ENCODE results near the gene ELAC2.

DNA sequence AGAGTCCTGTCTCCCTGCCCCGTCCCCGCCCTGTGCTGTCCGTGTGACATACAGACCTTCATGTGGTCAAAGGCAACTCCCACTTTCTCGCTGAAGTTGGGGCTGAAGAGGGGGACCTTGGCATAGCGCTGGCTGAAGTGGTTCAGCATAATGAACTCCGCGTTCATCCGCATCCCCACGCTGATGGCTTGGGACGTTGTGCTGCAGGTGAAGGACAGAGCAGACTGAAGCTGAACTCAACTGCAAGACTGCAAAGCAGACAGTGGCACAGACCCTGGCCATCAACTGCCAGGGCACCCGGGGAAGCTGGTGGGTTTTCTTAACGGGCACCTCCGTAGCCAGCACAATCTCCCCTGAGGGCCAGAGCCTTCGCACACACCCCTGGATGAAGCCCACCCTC, 24.2 kb downstream of the ELAC2 start:
- TF ChIP-seq EP300 (conservative IDR thresholded peaks at IDR 0.05; ENCODE audit: poor library complexity, severe bottlenecking), result no peak
- TF ChIP-seq, protein P1, sequence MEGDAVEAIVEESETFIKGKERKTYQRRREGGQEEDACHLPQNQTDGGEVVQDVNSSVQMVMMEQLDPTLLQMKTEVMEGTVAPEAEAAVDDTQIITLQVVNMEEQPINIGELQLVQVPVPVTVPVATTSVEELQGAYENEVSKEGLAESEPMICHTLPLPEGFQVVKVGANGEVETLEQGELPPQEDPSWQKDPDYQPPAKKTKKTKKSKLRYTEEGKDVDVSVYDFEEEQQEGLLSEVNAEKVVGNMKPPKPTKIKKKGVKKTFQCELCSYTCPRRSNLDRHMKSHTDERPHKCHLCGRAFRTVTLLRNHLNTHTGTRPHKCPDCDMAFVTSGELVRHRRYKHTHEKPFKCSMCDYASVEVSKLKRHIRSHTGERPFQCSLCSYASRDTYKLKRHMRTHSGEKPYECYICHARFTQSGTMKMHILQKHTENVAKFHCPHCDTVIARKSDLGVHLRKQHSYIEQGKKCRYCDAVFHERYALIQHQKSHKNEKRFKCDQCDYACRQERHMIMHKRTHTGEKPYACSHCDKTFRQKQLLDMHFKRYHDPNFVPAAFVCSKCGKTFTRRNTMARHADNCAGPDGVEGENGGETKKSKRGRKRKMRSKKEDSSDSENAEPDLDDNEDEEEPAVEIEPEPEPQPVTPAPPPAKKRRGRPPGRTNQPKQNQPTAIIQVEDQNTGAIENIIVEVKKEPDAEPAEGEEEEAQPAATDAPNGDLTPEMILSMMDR (IDR thresholded peaks at IDR 0.05; ENCODE audit: poor library complexity, severe bottlenecking), result no peak
- no peak for TF ChIP-seq MXI1 (conservative IDR thresholded peaks at IDR 0.05; ENCODE audit: poor library complexity, severe bottlenecking)
- no peak for TF ChIP-seq POLR2AphosphoS5 (IDR thresholded peaks at IDR 0.05)
- no peak for TF ChIP-seq EZH2 (IDR thresholded peaks at IDR 0.05; ENCODE audit: borderline replicate concordance, insufficient read depth, low read length, poor library complexity, severe bottlenecking)
